Karpas-422 (cell line): ENCODE results near the gene NKAIN2. TPM values are rescaled to one million over a fixed set of nuclear protein-coding genes. Genes with fewer than 3 reads are reported as not detected.

Experiments used
- DNase-seq: peaks from one replicate; pipeline ENCODE4 v3.0.0-alpha.2; 2015
- H2AFZ ChIP-seq: fragments of 200-600 bp; sonication (generic); 2 replicates; pipeline ENCODE4 v1.6.1; 2014; ENCODE audit warnings: antibody characterized with exemption, low read length, mixed read lengths
- H3K27ac ChIP-seq: fragments of 200-600 bp; sonication (generic); 2 replicates; pipeline ENCODE4 v1.5.1; 2014; ENCODE audit warnings: mild to moderate bottlenecking, low read length, moderate library complexity
- H3K27me3 ChIP-seq: fragments of 200-600 bp; sonication (generic); 2 replicates; pipeline ENCODE4 v1.6.1; 2014; ENCODE audit warnings: low read length, mixed read lengths
- H3K36me3 ChIP-seq: fragments of 200-600 bp; sonication (generic); 2 replicates; pipeline ENCODE4 v1.6.1; 2014; ENCODE audit warnings: low read length, mixed read lengths; ENCODE audit not compliant: insufficient read depth
- H3K4me1 ChIP-seq: fragments of 200-600 bp; sonication (generic); 2 replicates; pipeline ENCODE4 v1.6.1; 2014; ENCODE audit warnings: mild to moderate bottlenecking, low read length, mixed read lengths
- H3K4me2 ChIP-seq: fragments of 200-600 bp; sonication (generic); 2 replicates; pipeline ENCODE4 v1.6.1; 2014; ENCODE audit warnings: low read length, low read depth, mild to moderate bottlenecking; ENCODE audit not compliant: poor library complexity, severe bottlenecking
- H3K4me3 ChIP-seq: fragments of 200-600 bp; sonication (generic); 2 replicates; pipeline ENCODE4 v1.5.1; 2014; ENCODE audit warnings: mild to moderate bottlenecking, antibody characterized with exemption, low read length, mixed read lengths
- H3K79me2 ChIP-seq: fragments of 200-600 bp; sonication (generic); 2 replicates; pipeline ENCODE4 v1.6.1; 2014; ENCODE audit warnings: mild to moderate bottlenecking, low read length, mixed read lengths
- H3K9ac ChIP-seq: fragments of 200-600 bp; sonication (generic); 2 replicates; pipeline ENCODE4 v1.6.0; 2014; ENCODE audit warnings: low read length
- H3K9me2 ChIP-seq: fragments of 200-600 bp; sonication (generic), shearing (Covaris generic); replicated peaks from 2 replicates; pipeline ENCODE4 v1.6.0; 2014; ENCODE audit warnings: mild to moderate bottlenecking, low read length, moderate library complexity; ENCODE audit not compliant: insufficient read depth
- H3K9me3 ChIP-seq: fragments of 300-700, 200-600 bp; sonication (generic); 2 replicates; pipeline ENCODE4 v1.6.1; 2014; ENCODE audit warnings: low read length, mixed read lengths
- H4K20me1 ChIP-seq: fragments of 200-600 bp; sonication (generic); 2 replicates; pipeline ENCODE4 v1.6.1; 2014; ENCODE audit warnings: mild to moderate bottlenecking, antibody characterized with exemption, low read length, low read depth; ENCODE audit not compliant: insufficient read depth
- total RNA-seq: library from RNA; depleted of rRNA; stranded (reverse); fragments of >200 nt; shearing (Covaris generic); gene quantifications from 2 replicates; pipeline ENCODE4 v1.2.3, GENCODE V29; 2014; ENCODE audit warnings: low replicate concordance

The NKAIN2 gene
- total RNA-seq, 1 experiment from 2014 or later, result not detected

- no peaks in the 10 kb centered on the region for H3K27me3 ChIP-seq
- H2AFZ ChIP-seq, result no peak overlapping the region
- H3K4me2 ChIP-seq, result no peak overlapping the region
- H3K27ac ChIP-seq, result no peak overlapping the region
- H4K20me1 ChIP-seq, result no peaks in the 10 kb centered on the region
- H3K9me2 ChIP-seq, result no peaks in the 10 kb centered on the region
- peaks cover 21% of the 10 kb centered on the region for H3K9me3 ChIP-seq
- no peaks in the 10 kb centered on the region for H3K36me3 ChIP-seq
- H3K4me3 ChIP-seq, result no peak overlapping the region
- no peaks in the 10 kb centered on the region for H3K79me2 ChIP-seq
- no peak overlapping the region for H3K9ac ChIP-seq
- DNase-seq, result no peak
- no peaks in the 10 kb centered on the region for H3K4me1 ChIP-seq
Observed at GRCh38 chr6:124029567-124029966, 225.9 kb downstream of the NKAIN2 start.

- H3K4me2 ChIP-seq, result no peak overlapping the region
- no peaks in the 10 kb centered on the region for H3K36me3 ChIP-seq
- no peaks in the 10 kb centered on the region for H3K4me1 ChIP-seq
- H3K9me3 ChIP-seq, result peaks cover 18% of the 10 kb centered on the region
- no peaks in the 10 kb centered on the region for H3K9me2 ChIP-seq
- no peak overlapping the region for H3K4me3 ChIP-seq
- DNase-seq, result no peak
- H4K20me1 ChIP-seq, result no peaks in the 10 kb centered on the region
- no peak overlapping the region for H2AFZ ChIP-seq
- no peaks in the 10 kb centered on the region for H3K27me3 ChIP-seq
- H3K79me2 ChIP-seq, result no peaks in the 10 kb centered on the region
- H3K27ac ChIP-seq, result no peak overlapping the region
- no peak overlapping the region for H3K9ac ChIP-seq
Observed at GRCh38 chr6:124033501-124033900, 229.8 kb downstream of the NKAIN2 start.

- Histone ChIP-seq H3K9me3 (peaks cover 7% of the 10 kb centered on the region; the same call in 1 of the 2 replicates), H3K4me1 (no peaks in the 10 kb centered on the region), H3K27ac (no peak overlapping the region), H3K4me2 (no peak overlapping the region), H3K79me2 (no peaks in the 10 kb centered on the region), H3K4me3 (no peak overlapping the region), H2AFZ (no peak overlapping the region), H3K9me2 (no peaks in the 10 kb centered on the region), H3K36me3 (no peaks in the 10 kb centered on the region), H3K27me3 (no peaks in the 10 kb centered on the region), H3K9ac (no peak overlapping the region), H4K20me1 (no peaks in the 10 kb centered on the region)
- DNase-seq, result no peak
Observed at GRCh38 chr6:124036384-124036783, 232.7 kb downstream of the NKAIN2 start.

DNA sequence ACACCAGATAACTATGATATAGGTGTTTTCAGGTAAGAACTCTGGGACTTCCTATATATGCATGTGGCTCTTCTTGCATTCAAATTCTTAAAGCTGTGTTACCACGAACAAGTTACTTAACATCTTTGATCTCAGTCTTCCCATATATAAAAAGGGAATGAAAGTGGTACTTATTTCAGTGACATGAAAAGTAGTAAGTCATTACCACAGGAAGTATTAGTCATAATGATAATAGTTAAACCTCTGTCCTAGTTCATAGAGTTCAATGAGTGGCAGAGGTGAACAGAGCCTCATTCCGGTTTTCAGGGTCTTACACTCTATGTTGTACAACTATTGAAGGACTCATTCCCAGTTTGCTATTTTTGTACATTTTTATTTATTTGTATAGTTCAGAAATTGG lies 237.0 kb downstream of the NKAIN2 start:
- H3K79me2 ChIP-seq, result no peaks in the 10 kb centered on the region
- no peak overlapping the region for H3K27ac ChIP-seq
- no peak for DNase-seq
- H2AFZ ChIP-seq, result no peak overlapping the region
- H3K9me3 ChIP-seq, result peaks cover 13% of the 10 kb centered on the region
- H3K9me2 ChIP-seq, result no peaks in the 10 kb centered on the region; the same call in 1 of the 2 replicates
- no peaks in the 10 kb centered on the region for H3K27me3 ChIP-seq
- no peak overlapping the region for H3K4me3 ChIP-seq
- no peak overlapping the region for H3K9ac ChIP-seq
- no peak overlapping the region for H3K4me2 ChIP-seq
- no peaks in the 10 kb centered on the region for H4K20me1 ChIP-seq
- H3K36me3 ChIP-seq, result no peaks in the 10 kb centered on the region
- H3K4me1 ChIP-seq, result no peaks in the 10 kb centered on the region

- no peaks in the 10 kb centered on the region for H3K36me3 ChIP-seq
- H3K79me2 ChIP-seq, result no peaks in the 10 kb centered on the region
- peaks cover 3% of the 10 kb centered on the region; the same call in 1 of the 2 replicates for H3K9me3 ChIP-seq
- H3K4me1 ChIP-seq, result no peaks in the 10 kb centered on the region
- H3K27ac ChIP-seq, result no peak overlapping the region
- H3K9me2 ChIP-seq, result no peaks in the 10 kb centered on the region; the same call in 1 of the 2 replicates
- H3K27me3 ChIP-seq, result no peaks in the 10 kb centered on the region
- no peak overlapping the region for H3K4me3 ChIP-seq
- no peak overlapping the region for H3K9ac ChIP-seq
- no peak overlapping the region for H2AFZ ChIP-seq
- no peaks in the 10 kb centered on the region for H4K20me1 ChIP-seq
- no peak for DNase-seq
- no peak overlapping the region for H3K4me2 ChIP-seq
Observed at GRCh38 chr6:124052120-124052519, 248.5 kb downstream of the NKAIN2 start.

- Histone ChIP-seq H3K9ac (no peak overlapping the region), H3K9me3 (peaks cover 3% of the 10 kb centered on the region; the same call in 1 of the 2 replicates), H2AFZ (no peak overlapping the region), H3K4me3 (no peak overlapping the region), H3K4me1 (no peaks in the 10 kb centered on the region), H3K36me3 (no peaks in the 10 kb centered on the region), H3K27me3 (no peaks in the 10 kb centered on the region), H4K20me1 (no peaks in the 10 kb centered on the region), H3K79me2 (no peaks in the 10 kb centered on the region), H3K9me2 (no peaks in the 10 kb centered on the region; the same call in 1 of the 2 replicates), H3K27ac (no peak overlapping the region), H3K4me2 (no peak overlapping the region)
- DNase-seq, result no peak
Observed at GRCh38 chr6:124053315-124053714, 249.7 kb downstream of the NKAIN2 start.

GRCh38 chr6:124054034-124054433 lies 250.4 kb downstream of the NKAIN2 start:
- Histone ChIP-seq H3K4me3 (no peak overlapping the region), H3K9me2 (no peaks in the 10 kb centered on the region; the same call in 1 of the 2 replicates), H3K4me1 (no peaks in the 10 kb centered on the region), H2AFZ (no peak overlapping the region), H3K9ac (no peak overlapping the region), H3K36me3 (no peaks in the 10 kb centered on the region), H3K27ac (no peak overlapping the region), H4K20me1 (no peaks in the 10 kb centered on the region), H3K27me3 (no peaks in the 10 kb centered on the region), H3K9me3 (peaks cover 3% of the 10 kb centered on the region), H3K79me2 (no peaks in the 10 kb centered on the region), H3K4me2 (no peak overlapping the region)
- no peak for DNase-seq

GRCh38 chr6:124055395-124055794 lies 251.7 kb downstream of the NKAIN2 start:
- Histone ChIP-seq H3K79me2 (no peaks in the 10 kb centered on the region), H3K27ac (no peak overlapping the region), H3K4me3 (no peak overlapping the region), H3K9me3 (peaks cover 6% of the 10 kb centered on the region), H2AFZ (no peak overlapping the region), H3K27me3 (no peaks in the 10 kb centered on the region), H3K36me3 (no peaks in the 10 kb centered on the region), H4K20me1 (no peaks in the 10 kb centered on the region), H3K4me1 (no peaks in the 10 kb centered on the region), H3K9me2 (no peaks in the 10 kb centered on the region), H3K9ac (no peak overlapping the region), H3K4me2 (no peak overlapping the region)
- no peak for DNase-seq

DNA sequence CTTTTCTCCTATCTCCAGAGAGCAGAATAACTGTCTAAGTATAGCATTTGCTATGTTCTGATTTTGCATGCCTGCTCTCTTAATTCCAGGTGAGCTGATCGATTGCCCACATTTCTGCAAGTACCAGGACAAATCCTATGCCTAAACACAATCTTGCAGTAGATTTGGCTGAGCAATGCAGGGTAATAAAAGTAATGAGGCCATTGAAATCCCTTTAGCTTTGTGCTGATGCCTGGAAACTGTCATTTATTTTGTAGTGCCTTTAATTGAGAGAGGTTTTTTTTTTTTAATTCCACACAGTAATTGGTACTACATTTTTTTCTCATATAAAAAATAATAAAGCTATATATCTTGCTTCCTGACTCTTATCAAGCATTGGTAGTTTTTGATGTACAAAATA lies 252.3 kb downstream of the NKAIN2 start:
- Histone ChIP-seq H3K79me2 (no peaks in the 10 kb centered on the region), H3K4me2 (no peak overlapping the region), H3K4me3 (no peak overlapping the region), H4K20me1 (no peaks in the 10 kb centered on the region), H3K9ac (no peak overlapping the region), H3K4me1 (no peaks in the 10 kb centered on the region), H2AFZ (no peak overlapping the region), H3K27me3 (no peaks in the 10 kb centered on the region), H3K9me3 (peaks cover 5% of the 10 kb centered on the region; the same call in 1 of the 2 replicates), H3K36me3 (no peaks in the 10 kb centered on the region), H3K9me2 (no peaks in the 10 kb centered on the region), H3K27ac (no peak overlapping the region)
- no peak for DNase-seq
